OCI-LY7 (cell line): Measurements from ENCODE around the gene FIG4.

Source experiments
- CTCF ChIP-seq: fragments of 200-600 bp; sonication (generic); conservative IDR thresholded peaks from 2 replicates; pipeline ENCODE4 v1.5.1; 2014; ENCODE audit warnings: mild to moderate bottlenecking, antibody characterized with exemption, low read length, moderate library complexity, mixed read lengths
- EZH2phosphoT487 ChIP-seq: fragments of 200-600 bp; sonication (generic); IDR thresholded peaks from 2 replicates; pipeline ENCODE4 v1.6.1; 2018; ENCODE audit warnings: low read depth, borderline replicate concordance, mild to moderate bottlenecking, mixed run types, antibody characterized with exemption, low read length, moderate library complexity, mixed read lengths

GRCh38 chr6:109655761-109656262 is 35.3 kb upstream of the FIG4 start:
- TF ChIP-seq CTCF (no peak), EZH2phosphoT487 (no peak)
